SK-N-SH (cell line): ENCODE data around the gene PRR19. TPM values are rescaled to one million over a fixed set of nuclear protein-coding genes. Genes with fewer than 3 reads are reported as not detected.
"Not testable (repeated sequence)": the region's sequence is repeated elsewhere in the genome, so short reads cannot be mapped to it uniquely, and the experiment has no call there.

Source experiments
- CTCF ChIA-PET: fragments of 300-600, 350-600 bp; formaldehyde crosslinking; extraction: SDS; loops from one replicate; lab custom pipeline; 2021; lab: Yijun Ruan, JAX
- POLR2A ChIA-PET: fragments of 350-600 bp; sonication (Branson Sonifier 250); formaldehyde crosslinking; extraction: SDS; loops from one replicate; lab custom pipeline; 2020; ENCODE audit warnings: antibody characterized with exemption, inconsistent platforms; lab: Yijun Ruan, JAX
- DNase-seq: peaks from one replicate; pipeline ENCODE4 v3.0.0; 2012
- H2AFZ ChIP-seq: fragments of 200-600 bp; sonication (generic); 2 replicates; pipeline ENCODE4 v1.8.1; 2016; ENCODE audit warnings: antibody characterized with exemption, mild to moderate bottlenecking, low read depth
- H3F3A ChIP-seq: fragments of 200-600 bp; sonication (generic); replicated peaks from 2 replicates; pipeline ENCODE3; 2016; ENCODE audit warnings: antibody characterized with exemption, mild to moderate bottlenecking; ENCODE audit not compliant: insufficient read depth
- H3K27ac ChIP-seq, 2 experiments: fragments of 200-500 bp in 1 of 2; fragments of 200-600 bp in 1 of 2; sonication (Bioruptor generic) in 1 of 2; sonication (generic), shearing (Covaris generic) in 1 of 2; 2 replicates each; pipeline versions ENCODE4 v1.5.1 to v1.6.1; 2014 to 2016; ENCODE audit warnings: low read depth in 2 of 2, inconsistent platforms in 1 of 2, low read length in 1 of 2, mild to moderate bottlenecking in 1 of 2, mixed read lengths in 1 of 2
- H3K27me3 ChIP-seq: fragments of 200-600 bp; sonication (generic), shearing (Covaris generic); 2 replicates; pipeline ENCODE4 v1.6.1; 2016; ENCODE audit warnings: mixed run types; ENCODE audit not compliant: insufficient read depth
- H3K36me3 ChIP-seq, 2 experiments: fragments of 200-500 bp in 1 of 2; fragments of 200-600 bp in 1 of 2; sonication (Bioruptor generic) in 1 of 2; sonication (generic) in 1 of 2; replicated peaks in 1 of 2; 2 replicates each; pipeline versions ENCODE3 to v1.5.1; 2014 to 2016; ENCODE audit warnings: low read length in 1 of 2, mild to moderate bottlenecking in 1 of 2; ENCODE audit not compliant: insufficient read depth in 2 of 2, control insufficient read depth in 1 of 2
- H3K4me1 ChIP-seq, 2 experiments: fragments of 200-500 bp in 1 of 2; fragments of 200-600 bp in 1 of 2; sonication (Bioruptor generic) in 1 of 2; sonication (generic), shearing (Covaris generic) in 1 of 2; 2 replicates each; pipeline versions ENCODE4 v1.5.1 to v1.6.1; 2014 to 2016; ENCODE audit warnings: low read depth in 1 of 2, low read length in 1 of 2, mixed run types in 1 of 2; ENCODE audit not compliant: insufficient read depth in 2 of 2, control insufficient read depth in 1 of 2
- H3K4me2 ChIP-seq: fragments of 200-600 bp; sonication (generic), shearing (Covaris generic); 2 replicates; pipeline ENCODE4 v1.6.1; 2017; ENCODE audit warnings: mixed run types
- H3K4me3 ChIP-seq, 2 experiments: fragments of 200-500 bp in 1 of 2; fragments of 200-600 bp in 1 of 2; sonication (Bioruptor generic) in 1 of 2; sonication (generic), shearing (Covaris generic) in 1 of 2; 2 replicates each; pipeline versions ENCODE4 v1.5.1 to v1.8.1; 2014 to 2016; ENCODE audit warnings: low read depth in 2 of 2, inconsistent platforms in 1 of 2, low read length in 1 of 2, mild to moderate bottlenecking in 1 of 2, mixed read lengths in 1 of 2, moderate library complexity in 1 of 2
- H3K79me2 ChIP-seq: fragments of 200-600 bp; sonication (generic); 2 replicates; pipeline ENCODE4 v1.8.1; 2017; ENCODE audit warnings: mild to moderate bottlenecking; ENCODE audit not compliant: insufficient read depth
- H3K9ac ChIP-seq: fragments of 200-600 bp; sonication (generic); 2 replicates; pipeline ENCODE4 v1.6.1; 2017; ENCODE audit warnings: mixed run types
- H3K9me2 ChIP-seq: fragments of 200-600 bp; sonication (generic); 2 replicates; pipeline ENCODE4 v1.6.1; 2017; ENCODE audit warnings: mixed run types
- H3K9me3 ChIP-seq: fragments of 200-600 bp; sonication (generic); 2 replicates; pipeline ENCODE4 v1.6.1; 2017; ENCODE audit warnings: mixed run types, mild to moderate bottlenecking, moderate library complexity
- H4K20me1 ChIP-seq: fragments of 200-600 bp; sonication (generic); 2 replicates; pipeline ENCODE4 v1.6.1; 2017; ENCODE audit warnings: mild to moderate bottlenecking, mixed run types; ENCODE audit not compliant: insufficient read depth
- CHD2 ChIP-seq: fragments of 150-350 bp; IDR thresholded peaks from 2 replicates; pipeline ENCODE4 v1.6.1; 2018; ENCODE audit warnings: low read length; ENCODE audit not compliant: partially characterized antibody
- CTCF ChIP-seq: fragments of 200-600 bp; sonication (generic); IDR thresholded peaks from 2 replicates; pipeline ENCODE4 v1.6.1; 2017; ENCODE audit warnings: antibody characterized with exemption, mild to moderate bottlenecking, moderate library complexity
- ELF1 ChIP-seq: IDR thresholded peaks from 2 replicates; pipeline ENCODE4 v1.4.0; 2012
- EZH2phosphoT487 ChIP-seq: fragments of 200-600 bp; sonication (generic); IDR thresholded peaks from 2 replicates; pipeline ENCODE4 v1.6.1; 2017; ENCODE audit warnings: low read depth, mixed run types, mild to moderate bottlenecking, antibody characterized with exemption, moderate library complexity, borderline replicate concordance
- FOSL2 ChIP-seq: IDR thresholded peaks from 2 replicates; pipeline ENCODE4 v1.4.0; 2012; ENCODE audit warnings: low read depth, mild to moderate bottlenecking, moderate library complexity, borderline replicate concordance
- MAX ChIP-seq: IDR thresholded peaks from 2 replicates; pipeline ENCODE4 v1.4.0; 2012; ENCODE audit warnings: low read depth
- NRF1 ChIP-seq: IDR thresholded peaks from 2 replicates; pipeline ENCODE4 v1.6.1; 2012; ENCODE audit warnings: low read depth, mild to moderate bottlenecking, low read length
- PBX3 ChIP-seq: IDR thresholded peaks from 2 replicates; pipeline ENCODE4; 2012
- RCOR1 ChIP-seq: fragments of 150-350 bp; IDR thresholded peaks from 2 replicates; pipeline ENCODE4 v1.6.1; 2017; ENCODE audit warnings: antibody characterized with exemption, low read length
- RFX5 ChIP-seq: IDR thresholded peaks from 2 replicates; pipeline ENCODE4 v1.6.1; 2012; ENCODE audit warnings: mild to moderate bottlenecking, improper control_type of control experiment, low read length
- RXRA ChIP-seq: IDR thresholded peaks from 2 replicates; pipeline ENCODE4 v1.4.0; 2012; ENCODE audit warnings: low read depth, mild to moderate bottlenecking, borderline replicate concordance
- SIN3A ChIP-seq: IDR thresholded peaks from 2 replicates; pipeline ENCODE4 v1.6.1; 2012; ENCODE audit warnings: low read depth, mild to moderate bottlenecking, low read length, moderate library complexity, borderline replicate concordance
- SMC3 ChIP-seq: IDR thresholded peaks from 2 replicates; pipeline ENCODE4 v1.6.1; 2012; ENCODE audit warnings: low read depth, low read length, improper control_type of control experiment
- TCF12 ChIP-seq: IDR thresholded peaks from 2 replicates; pipeline ENCODE4 v1.4.0; 2012
- TEAD4 ChIP-seq: IDR thresholded peaks from 2 replicates; pipeline ENCODE4 v1.4.0; 2012; ENCODE audit warnings: mild to moderate bottlenecking, borderline replicate concordance; ENCODE audit not compliant: insufficient read depth
- WGBS: methylation state at CpG from one replicate; pipeline ENCODE4 v1.1.6; 2017; ENCODE audit warnings: low lambda C conversion rate; 5-methylcytosine and 5-hydroxymethylcytosine counted together
- polyA plus RNA-seq, 3 experiments: library from polyadenylated mRNA; depleted of rRNA; stranded (reverse); fragments of >200 nt; gene quantifications; 2 replicates each; pipeline ENCODE4 v1.2.3, GENCODE V29; 2012

Gene PRR19
- polyA plus RNA-seq, 1 of the 3 experiments (the other 2 are of a cell fraction) = 1.3 TPM

- peak overlapping the region; percentile 84 for H3K4me2 ChIP-seq
- H3K4me1 ChIP-seq = peaks cover 13 to 29% of the 10 kb centered on the region in 2 experiments; a peak in 3 of 4 replicates
- H3K79me2 ChIP-seq = peaks cover 27% of the 10 kb centered on the region
- H4K20me1 ChIP-seq, H3K9ac ChIP-seq, H3K9me3 ChIP-seq, H3K9me2 ChIP-seq, POLR2A ChIA-PET, H3F3A ChIP-seq, H3K27me3 ChIP-seq, H3K36me3 ChIP-seq, H3K4me3 ChIP-seq, DNase-seq: not testable (repeated sequence)
- peak overlapping the region in 1 of 2 experiments; percentile 92; a peak in 3 of 4 replicates for H3K27ac ChIP-seq
- H2AFZ ChIP-seq = 0 out of 2 replicates have a peak overlapping the region, but pooled peaks have one; percentile 66
- CTCF ChIA-PET = interaction anchor here (0.9 kb wide), 1 partner anchor 12 kb away, joined by 3 read pairs; no protein-coding TSS in a partner anchor
- WGBS = 96% methylated on average over 25 of the region's 25 CpGs
Observed at GRCh38 chr19:42266928-42267603, 34.9 kb upstream of the PRR19 start.

- WGBS = 24% methylated on average over 13 of the region's 13 CpGs
- H3F3A ChIP-seq = peaks cover 8% of the 10 kb centered on the region
- peak overlapping the region; percentile 74 to 88 for H3K4me3 ChIP-seq
- peak overlapping the region; percentile 84 for H3K4me2 ChIP-seq
- peaks cover 34% of the 10 kb centered on the region for H3K79me2 ChIP-seq
- no peaks in the 10 kb centered on the region for H3K9me3 ChIP-seq
- H2AFZ ChIP-seq = peak overlapping the region; percentile 66
- H3K9ac ChIP-seq = peak overlapping the region; percentile 99
- ChIA-PET CTCF (interaction anchor here (0.9 kb wide), 1 partner anchor 12 kb away, joined by 3 read pairs; no protein-coding TSS in a partner anchor), POLR2A (no interaction called here)
- no peaks in the 10 kb centered on the region for H3K27me3 ChIP-seq
- peak overlapping the region; percentile 92 to 98; a peak in 3 of 4 replicates for H3K27ac ChIP-seq
- TF ChIP-seq EZH2phosphoT487 = no peak
- peaks cover 13 to 29% of the 10 kb centered on the region in 2 experiments; a peak in 3 of 4 replicates for H3K4me1 ChIP-seq
- H4K20me1 ChIP-seq = no peaks in the 10 kb centered on the region
- no peaks in the 10 kb centered on the region for H3K9me2 ChIP-seq
- DNase-seq = no peak
- peaks cover 0 to 10% of the 10 kb centered on the region in 2 experiments for H3K36me3 ChIP-seq
Observed at GRCh38 chr19:42267644-42268141, 34.2 kb upstream of the PRR19 start.

- H3K9me2 ChIP-seq = no peaks in the 10 kb centered on the region
- DNase-seq = peak; percentile 89
- no peak for TF ChIP-seq RXRA
- peak; percentile 44; the same call in 1 of the 2 replicates for TF ChIP-seq RCOR1
- no peak; the same call in 1 of the 2 replicates for TF ChIP-seq FOSL2
- no peak; the same call in 1 of the 2 replicates for TF ChIP-seq PBX3
- no peak; the same call in 1 of the 2 replicates for TF ChIP-seq ELF1
- TF ChIP-seq SIN3A = no peak
- peak; percentile 17; the same call in 1 of the 2 replicates for TF ChIP-seq SMC3
- TF ChIP-seq TCF12 = no peak
- peak; percentile 98 for TF ChIP-seq CHD2
- no peak for TF ChIP-seq NRF1
- TF ChIP-seq MAX = peak; percentile 88
- no peak for TF ChIP-seq CTCF
- TF ChIP-seq RFX5 = peak; percentile 93
- no peak for TF ChIP-seq TEAD4
Observed at GRCh38 chr19:42268142-42268703, 33.7 kb upstream of the PRR19 start.

More at GRCh38 chr19:42268142-42268703, 33.7 kb upstream of the PRR19 start:
- peaks cover 13 to 29% of the 10 kb centered on the region in 2 experiments; a peak in 3 of 4 replicates for H3K4me1 ChIP-seq
- ChIA-PET POLR2A (no interaction called here), CTCF (no interaction called here)
- peak overlapping the region; percentile 84 for H3K4me2 ChIP-seq
- WGBS = under 1% methylated on average over 25 of the region's 46 CpGs
- H3K4me3 ChIP-seq = peak overlapping the region; percentile 74 to 88
- H3K9me3 ChIP-seq = no peaks in the 10 kb centered on the region
- peak overlapping the region; percentile 99 for H3K9ac ChIP-seq
- H3K36me3 ChIP-seq = peaks cover 0 to 15% of the 10 kb centered on the region in 2 experiments
- no peaks in the 10 kb centered on the region for H3K27me3 ChIP-seq
- peak overlapping the region; percentile 80 for H2AFZ ChIP-seq
- H3F3A ChIP-seq = peaks cover 8% of the 10 kb centered on the region
- peak overlapping the region; percentile 98 to 99 for H3K27ac ChIP-seq
- no peaks in the 10 kb centered on the region for H4K20me1 ChIP-seq
- peaks cover 39% of the 10 kb centered on the region for H3K79me2 ChIP-seq
